Measurements from ENCODE around the gene IL32.

The IL32 gene

DNA sequence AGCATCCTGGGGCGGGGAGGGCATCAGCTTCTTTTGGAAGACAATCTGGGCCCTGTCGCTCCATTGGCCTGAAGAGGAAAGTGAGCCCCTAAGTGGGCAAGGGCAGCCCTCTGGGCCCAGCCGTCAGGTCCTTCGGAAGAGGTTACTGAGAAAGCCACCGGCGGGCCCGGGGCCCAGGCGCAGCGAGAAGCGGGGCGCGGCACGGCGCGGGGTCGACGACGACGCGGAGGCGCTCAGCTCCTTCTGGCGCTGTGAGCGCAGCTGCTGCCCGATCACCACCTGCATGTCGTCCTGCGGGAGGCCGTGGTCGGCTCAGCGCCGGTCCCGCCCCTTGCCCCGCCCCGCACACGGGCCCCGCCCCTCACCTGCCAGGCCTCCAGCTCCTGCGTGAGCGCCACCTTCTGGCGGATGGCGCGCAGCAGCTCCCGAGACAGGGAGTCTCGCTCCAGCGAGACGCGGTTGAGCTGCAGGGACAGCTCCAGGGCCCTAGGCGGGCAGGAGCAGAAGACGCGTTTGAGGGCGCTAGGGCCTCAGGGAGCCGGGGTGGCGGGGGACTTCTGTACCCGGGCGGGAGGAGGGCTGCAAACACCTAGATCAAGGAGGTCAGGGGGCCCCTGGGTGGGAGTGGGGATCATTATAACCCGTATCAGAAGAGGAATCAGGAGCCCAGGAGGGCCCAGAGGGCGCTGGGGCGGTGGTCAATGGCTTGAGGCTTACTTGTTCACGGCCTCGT is 37.3 kb upstream of the IL32 start:
- Histone ChIP-seq H3K27me3 (replicated peaks; ENCODE audit: control insufficient read depth, insufficient read depth, low read length, poor library complexity, severe bottlenecking) (no peaks in the 10 kb centered on the region), H3K27ac (ENCODE audit: insufficient read depth, low read length, poor library complexity, severe bottlenecking) (no peak overlapping the region), H3K36me3 (ENCODE audit: control insufficient read depth, insufficient read depth, low read length) (peaks cover 20% of the 10 kb centered on the region), H3K9me3 (ENCODE audit: control insufficient read depth, low read length) (no peaks in the 10 kb centered on the region), H3K4me3 (ENCODE audit: insufficient read depth, low read depth, low read length, poor library complexity, severe bottlenecking) (no peak overlapping the region), H3K4me1 (ENCODE audit: control insufficient read depth, insufficient read depth, low read length, poor library complexity, severe bottlenecking) (peaks cover 24% of the 10 kb centered on the region)
- DNase-seq, result peak; percentile 76 to 83 (median 82)

DNA sequence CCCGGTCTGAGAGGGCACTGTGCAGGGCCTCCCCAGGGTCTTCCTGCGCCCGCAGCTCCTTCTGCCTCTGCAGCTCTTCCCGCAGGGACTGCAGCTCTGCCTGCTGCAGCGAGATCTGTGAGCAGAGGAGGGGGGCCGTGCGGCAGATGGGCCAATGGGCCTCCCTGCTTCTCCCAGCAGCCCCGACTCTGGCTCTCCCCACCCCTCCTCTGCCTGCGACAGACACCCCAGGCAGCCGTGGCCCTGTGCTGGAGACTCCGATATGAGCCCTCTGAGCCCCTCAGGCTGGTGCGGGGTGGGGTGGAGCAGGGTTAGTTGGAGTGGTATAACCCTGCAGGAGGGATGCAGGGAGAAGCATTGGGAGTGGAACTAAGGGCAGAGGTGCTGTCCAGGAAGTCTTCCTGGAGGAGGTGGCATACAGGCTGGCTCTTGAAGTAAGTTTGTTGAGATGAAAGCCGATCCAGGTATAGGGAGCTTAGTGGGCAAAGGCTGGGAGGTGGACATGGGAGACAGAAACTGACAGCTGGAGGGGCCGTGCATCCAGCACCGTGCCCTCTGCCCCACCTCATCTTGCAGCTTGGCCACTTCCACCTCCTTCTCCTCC is 36.6 kb upstream of the IL32 start:
- Histone ChIP-seq H3K4me3 (ENCODE audit: insufficient read depth, low read depth, low read length, poor library complexity, severe bottlenecking) (no peak overlapping the region), H3K27me3 (replicated peaks; ENCODE audit: control insufficient read depth, insufficient read depth, low read length, poor library complexity, severe bottlenecking) (no peaks in the 10 kb centered on the region), H3K36me3 (ENCODE audit: control insufficient read depth, insufficient read depth, low read length) (peaks cover 20% of the 10 kb centered on the region), H3K9me3 (ENCODE audit: control insufficient read depth, low read length) (no peaks in the 10 kb centered on the region), H3K27ac (ENCODE audit: insufficient read depth, low read length, poor library complexity, severe bottlenecking) (no peak overlapping the region), H3K4me1 (ENCODE audit: control insufficient read depth, insufficient read depth, low read length, poor library complexity, severe bottlenecking) (peaks cover 18% of the 10 kb centered on the region)
- no peak for DNase-seq

DNA sequence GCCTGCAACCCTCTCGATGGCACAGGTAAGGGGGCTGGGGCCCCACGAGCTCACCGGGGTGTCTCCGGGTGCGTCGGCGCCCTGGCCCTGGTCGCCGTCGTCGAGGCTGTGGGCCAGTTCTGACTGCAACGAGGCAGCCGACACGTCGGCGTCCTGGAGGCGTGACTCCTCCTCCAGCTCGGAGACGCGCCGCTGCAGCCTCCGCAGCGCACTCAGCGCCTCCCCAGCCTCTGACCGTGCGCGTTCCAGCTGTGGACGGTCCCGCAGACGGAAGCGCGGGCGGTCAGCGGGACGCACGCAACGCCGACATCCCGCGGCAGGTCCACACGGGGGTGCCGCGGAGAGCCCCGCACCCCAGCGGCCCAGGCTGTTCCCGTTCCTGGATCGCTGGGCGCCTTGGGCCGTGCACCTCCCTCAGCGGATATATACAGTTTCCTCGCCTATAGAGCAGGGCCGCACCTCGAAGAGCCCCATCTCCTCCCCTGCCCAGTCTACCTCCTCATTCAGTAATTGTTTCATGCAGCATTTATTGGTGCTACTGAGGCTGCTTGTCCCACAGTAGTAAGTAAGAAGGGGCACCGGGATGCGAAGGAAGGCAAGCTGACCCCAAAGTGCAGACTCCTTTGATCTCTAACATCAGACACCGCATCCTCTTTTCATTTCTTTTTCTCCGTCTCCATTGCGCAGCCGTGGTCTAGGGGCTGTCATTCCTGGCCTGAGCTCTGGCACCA is 35.8 kb upstream of the IL32 start:
- H3K27ac ChIP-seq (ENCODE audit: insufficient read depth, low read length, poor library complexity, severe bottlenecking), result no peak overlapping the region
- no peak for DNase-seq
- H3K4me1 ChIP-seq (ENCODE audit: control insufficient read depth, insufficient read depth, low read length, poor library complexity, severe bottlenecking), result peaks cover 18% of the 10 kb centered on the region
- no peaks in the 10 kb centered on the region for H3K9me3 ChIP-seq (ENCODE audit: control insufficient read depth, low read length)
- no peaks in the 10 kb centered on the region for H3K27me3 ChIP-seq (replicated peaks; ENCODE audit: control insufficient read depth, insufficient read depth, low read length, poor library complexity, severe bottlenecking)
- H3K36me3 ChIP-seq (ENCODE audit: control insufficient read depth, insufficient read depth, low read length), result peaks cover 20% of the 10 kb centered on the region
- peak overlapping the region; percentile 17 for H3K4me3 ChIP-seq (ENCODE audit: insufficient read depth, low read depth, low read length, poor library complexity, severe bottlenecking)

DNA sequence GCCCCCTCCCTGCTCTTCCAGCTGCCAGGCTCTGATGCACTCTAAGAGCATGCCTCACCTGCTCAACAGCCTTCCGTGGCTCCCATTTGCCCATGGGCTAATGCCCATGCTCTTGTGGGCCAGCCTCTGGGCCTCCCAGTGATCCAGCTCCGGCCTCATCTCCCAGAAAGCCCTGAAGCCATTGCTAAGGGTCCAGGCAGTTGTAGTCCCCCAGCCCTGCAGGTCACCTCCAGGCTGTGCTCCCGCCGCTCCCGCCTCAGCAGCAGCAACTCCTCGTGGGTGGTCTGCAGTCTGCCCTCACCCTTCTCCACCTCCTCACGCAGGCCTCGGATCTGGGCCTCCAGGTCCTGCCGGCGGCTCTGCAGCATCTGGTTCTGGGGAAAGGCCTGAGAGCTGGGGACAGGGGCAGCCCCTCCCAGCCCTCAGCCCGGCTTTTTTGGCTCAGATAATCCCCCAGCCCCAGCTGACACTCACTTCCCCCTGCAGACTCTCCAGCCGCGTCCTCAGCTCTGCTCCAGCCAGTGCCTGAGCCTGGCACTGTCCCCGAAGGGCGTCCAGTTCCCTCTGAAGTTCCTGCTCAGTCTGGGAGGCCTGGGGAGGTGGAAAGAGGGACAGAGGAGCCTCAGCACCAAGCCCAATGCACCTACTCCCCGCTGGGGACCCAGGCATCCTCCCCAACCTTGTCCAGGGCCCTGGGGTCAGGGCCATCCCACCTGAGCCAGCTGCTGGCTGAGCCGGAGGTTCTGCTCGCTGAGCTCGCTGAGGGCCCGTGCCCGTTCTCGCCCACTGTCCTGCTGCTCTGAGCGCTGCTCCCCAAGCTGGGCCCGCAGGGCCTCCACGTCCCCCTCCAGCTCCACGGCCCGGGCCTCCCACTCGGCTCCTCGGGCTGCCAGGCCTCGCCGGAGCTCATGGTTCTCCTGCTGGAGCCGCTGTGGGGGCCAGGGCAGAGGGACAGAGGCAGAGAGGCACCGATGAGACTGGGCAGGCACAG is 34.9 kb upstream of the IL32 start:
- no peak for DNase-seq
- H3K27ac ChIP-seq (ENCODE audit: insufficient read depth, low read length, poor library complexity, severe bottlenecking), result no peak overlapping the region
- no peak overlapping the region for H3K4me3 ChIP-seq (ENCODE audit: insufficient read depth, low read depth, low read length, poor library complexity, severe bottlenecking)
- no peaks in the 10 kb centered on the region for H3K9me3 ChIP-seq (ENCODE audit: control insufficient read depth, low read length)
- H3K27me3 ChIP-seq (replicated peaks; ENCODE audit: control insufficient read depth, insufficient read depth, low read length, poor library complexity, severe bottlenecking), result peaks cover 4% of the 10 kb centered on the region
- peaks cover 18% of the 10 kb centered on the region for H3K4me1 ChIP-seq (ENCODE audit: control insufficient read depth, insufficient read depth, low read length, poor library complexity, severe bottlenecking)
- peaks cover 19% of the 10 kb centered on the region for H3K36me3 ChIP-seq (ENCODE audit: control insufficient read depth, insufficient read depth, low read length)

DNA sequence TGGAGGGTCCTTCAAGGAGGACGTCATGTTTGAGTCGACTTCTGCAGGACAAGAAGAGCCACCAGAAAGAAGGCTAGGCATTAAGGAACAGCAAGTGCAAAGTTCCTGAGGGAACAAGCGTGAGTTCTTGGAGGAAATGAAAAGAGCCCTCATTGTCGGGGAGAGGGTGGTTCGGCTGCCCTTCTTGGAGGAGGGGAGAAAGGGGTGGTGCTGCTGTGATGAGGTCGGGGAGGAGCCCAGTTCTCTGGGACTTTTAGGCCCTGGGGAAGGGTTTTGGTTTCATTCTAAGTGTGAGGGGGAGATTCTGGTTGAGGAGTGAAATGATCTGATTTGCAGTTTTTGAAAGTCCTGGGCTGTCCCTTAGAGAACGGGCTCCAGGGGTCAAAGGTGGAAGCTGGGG is 32.8 kb upstream of the IL32 start:
- no peaks in the 10 kb centered on the region for H3K36me3 ChIP-seq (ENCODE audit: control insufficient read depth, insufficient read depth, low read length)
- no peaks in the 10 kb centered on the region for H3K9me3 ChIP-seq (ENCODE audit: control insufficient read depth, low read length)
- no peak overlapping the region for H3K4me3 ChIP-seq (ENCODE audit: insufficient read depth, low read depth, low read length, poor library complexity, severe bottlenecking)
- no peak for DNase-seq
- H3K27me3 ChIP-seq (replicated peaks; ENCODE audit: control insufficient read depth, insufficient read depth, low read length, poor library complexity, severe bottlenecking), result peaks cover 26% of the 10 kb centered on the region
- H3K27ac ChIP-seq (ENCODE audit: insufficient read depth, low read length, poor library complexity, severe bottlenecking), result no peak overlapping the region
- H3K4me1 ChIP-seq (ENCODE audit: control insufficient read depth, insufficient read depth, low read length, poor library complexity, severe bottlenecking), result peaks cover 31% of the 10 kb centered on the region

DNA sequence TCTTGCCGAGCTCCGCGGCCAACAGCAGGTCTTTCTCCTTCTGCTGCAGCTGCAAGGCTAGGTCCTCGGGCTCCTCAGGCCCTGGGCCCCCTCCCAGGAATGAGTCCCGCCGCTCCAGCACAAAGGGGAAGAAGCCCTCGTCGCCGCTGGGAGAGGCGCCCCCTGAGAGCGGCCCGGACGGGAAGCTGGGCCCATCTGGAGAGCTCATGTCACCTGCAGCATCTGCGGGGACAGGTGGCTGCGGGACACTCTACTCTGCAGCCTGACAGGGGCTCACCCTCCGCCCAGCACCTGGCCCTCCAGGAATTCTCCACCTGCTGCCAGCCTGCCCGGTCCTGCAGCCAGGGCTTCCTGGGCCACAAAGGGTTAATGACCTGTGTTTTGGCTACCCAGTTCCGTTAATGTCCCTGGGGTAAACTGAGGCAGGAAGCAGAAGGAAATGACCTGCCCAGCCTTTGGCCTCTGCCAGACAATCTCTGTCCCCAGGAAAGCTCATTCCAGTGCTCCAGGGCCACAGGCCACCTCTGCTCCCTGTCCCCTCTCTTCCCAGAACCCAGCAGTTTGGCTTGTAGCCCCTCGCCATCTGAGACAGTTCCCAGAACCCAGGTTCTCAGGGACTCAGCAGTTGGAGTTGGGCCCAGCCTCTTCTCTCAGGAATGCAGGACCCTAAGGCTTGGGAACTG is 30.0 kb upstream of the IL32 start:
- Histone ChIP-seq H3K4me1 (ENCODE audit: control insufficient read depth, insufficient read depth, low read length, poor library complexity, severe bottlenecking) (peaks cover 14% of the 10 kb centered on the region), H3K27me3 (replicated peaks; ENCODE audit: control insufficient read depth, insufficient read depth, low read length, poor library complexity, severe bottlenecking) (peaks cover 42% of the 10 kb centered on the region), H3K4me3 (ENCODE audit: insufficient read depth, low read depth, low read length, poor library complexity, severe bottlenecking) (no peak overlapping the region), H3K27ac (ENCODE audit: insufficient read depth, low read length, poor library complexity, severe bottlenecking) (no peak overlapping the region), H3K9me3 (ENCODE audit: control insufficient read depth, low read length) (no peaks in the 10 kb centered on the region), H3K36me3 (ENCODE audit: control insufficient read depth, insufficient read depth, low read length) (no peaks in the 10 kb centered on the region)
- no peak for DNase-seq

DNA sequence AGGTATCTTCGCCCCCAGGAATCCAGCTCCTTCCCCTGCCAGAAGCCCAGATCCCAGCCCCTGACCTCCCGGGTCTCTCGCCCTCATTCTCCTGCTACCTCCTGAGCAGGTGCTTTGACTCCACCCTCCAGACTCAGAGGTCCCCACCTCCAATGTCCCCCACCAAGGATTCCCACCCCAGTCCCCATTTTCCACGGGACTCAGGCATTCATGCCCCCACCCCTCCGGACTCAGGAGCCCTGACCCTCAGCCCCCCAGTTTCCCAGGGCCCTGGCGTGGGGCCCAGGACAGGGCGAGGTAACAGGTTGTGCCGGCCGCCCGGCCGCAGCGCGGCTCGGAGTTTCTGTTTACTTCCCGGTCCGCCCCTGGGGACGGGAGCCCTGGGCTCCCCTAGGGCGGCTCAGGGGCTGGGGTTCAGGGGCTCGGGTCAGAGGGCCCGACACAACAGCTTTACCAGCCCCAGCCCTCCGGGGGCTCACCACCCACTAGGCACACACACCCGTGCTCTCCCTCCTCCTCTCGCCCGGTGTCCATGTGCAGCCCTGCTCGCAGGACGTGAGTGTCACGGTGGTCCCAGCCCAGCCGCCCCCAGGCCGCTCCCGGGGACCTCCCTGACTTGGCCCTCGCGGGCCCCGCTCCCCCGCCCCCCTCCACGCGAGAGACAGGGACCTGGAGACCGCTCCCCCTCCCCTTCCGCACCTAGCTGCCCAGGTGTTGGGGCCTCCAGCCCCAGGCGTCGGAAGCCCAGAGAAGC is 29.3 kb upstream of the IL32 start:
- peaks cover 44% of the 10 kb centered on the region for H3K27me3 ChIP-seq (replicated peaks; ENCODE audit: control insufficient read depth, insufficient read depth, low read length, poor library complexity, severe bottlenecking)

DNA sequence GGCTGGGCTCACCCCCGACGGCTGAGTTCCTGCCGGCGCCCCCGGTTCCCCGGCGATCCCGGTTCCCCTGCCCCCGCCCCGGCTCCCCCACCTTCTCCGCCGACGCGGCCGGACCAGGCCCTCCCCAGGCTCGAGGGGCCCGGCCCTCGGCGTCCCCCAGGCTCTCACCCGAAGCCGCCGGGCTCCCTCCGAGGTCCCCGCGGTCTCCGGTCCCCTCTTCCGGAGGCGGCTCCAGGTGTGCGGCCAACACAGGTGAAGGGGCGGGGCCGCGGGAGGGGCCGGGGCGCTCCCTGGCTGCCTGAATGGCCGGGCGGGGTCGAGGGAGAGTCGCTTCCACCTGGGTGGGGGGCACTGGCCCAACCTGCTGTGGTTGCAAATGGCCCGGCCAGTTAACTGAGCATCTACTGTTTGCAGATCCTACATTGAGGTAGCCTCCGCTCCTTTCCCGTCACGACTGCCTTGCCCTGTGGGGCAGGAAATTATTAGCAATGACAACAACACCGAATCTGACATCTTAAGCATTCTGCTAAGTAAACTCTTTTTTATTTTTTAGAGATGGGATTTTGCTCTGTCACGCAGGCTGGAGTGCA is 28.6 kb upstream of the IL32 start, which contains the start of gene BICDL2:
Gene BICDL2, minus strand, starts transcription at position 219 of the 590 bp plus-strand sequence. CDS start 1,448 bp downstream, outside the sequence.
- Histone ChIP-seq H3K27ac (ENCODE audit: insufficient read depth, low read length, poor library complexity, severe bottlenecking) (no peak within 1 kb of the TSS), H3K27me3 (replicated peaks; ENCODE audit: control insufficient read depth, insufficient read depth, low read length, poor library complexity, severe bottlenecking) (peaks cover 44% of the 10 kb centered on the region), H3K4me3 (ENCODE audit: insufficient read depth, low read depth, low read length, poor library complexity, severe bottlenecking) (peak within 1 kb of the TSS; percentile 12), H3K9me3 (ENCODE audit: control insufficient read depth, low read length) (no peaks in the 10 kb centered on the region), H3K36me3 (ENCODE audit: control insufficient read depth, insufficient read depth, low read length) (no peaks in the 10 kb centered on the region), H3K4me1 (ENCODE audit: control insufficient read depth, insufficient read depth, low read length, poor library complexity, severe bottlenecking) (peaks cover 14% of the 10 kb centered on the region)
- DNase-seq, result no peak

More for the DNA sequence above, 29.3 kb upstream of the IL32 start:
- DNase-seq, result no peak
- Histone ChIP-seq H3K9me3 (ENCODE audit: control insufficient read depth, low read length) (no peaks in the 10 kb centered on the region), H3K4me1 (ENCODE audit: control insufficient read depth, insufficient read depth, low read length, poor library complexity, severe bottlenecking) (peaks cover 14% of the 10 kb centered on the region), H3K4me3 (ENCODE audit: insufficient read depth, low read depth, low read length, poor library complexity, severe bottlenecking) (peak overlapping the region; percentile 12), H3K27ac (ENCODE audit: insufficient read depth, low read length, poor library complexity, severe bottlenecking) (no peak overlapping the region), H3K36me3 (ENCODE audit: control insufficient read depth, insufficient read depth, low read length) (no peaks in the 10 kb centered on the region)
